Measurements from ENCODE around the gene CCT8.

DNA sequence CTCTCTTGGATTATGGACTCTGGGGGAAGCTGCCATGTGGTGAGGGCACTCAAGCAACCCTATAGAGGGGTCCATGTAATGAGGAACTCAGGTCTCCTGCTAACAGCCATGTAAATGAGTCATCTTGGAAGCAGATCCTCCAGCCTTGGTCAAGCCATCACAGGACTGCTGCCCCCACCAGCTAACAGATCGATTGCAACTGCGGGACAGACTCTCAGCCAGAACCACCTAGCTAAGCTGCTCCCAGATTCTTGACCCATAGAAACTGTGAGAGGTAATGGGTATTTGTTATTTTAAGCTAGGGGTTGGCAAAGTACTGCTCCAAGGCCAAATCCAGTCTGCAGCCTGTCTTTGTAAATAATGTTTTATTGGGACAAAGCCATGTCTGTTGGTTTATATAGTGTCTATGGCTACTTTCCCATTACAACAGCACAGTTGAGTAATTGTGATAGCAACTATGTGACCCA lies 29.4 kb upstream of the CCT8 start:
- TF ChIP-seq CTCF (conservative IDR thresholded peaks at IDR 0.05) (no peak), EZH2 (IDR thresholded peaks at IDR 0.05; ENCODE audit: low read depth) (no peak)

Data from PC-9 (cell line).